HG02678 (cell line): ENCODE results near the gene F2R.

ENCODE experiments used
- ATAC-seq: cut with Tn5 transposase; IDR thresholded peaks from one replicate; pipeline ENCODE4 v1.9.1; 2021; ENCODE audit warnings: mild to moderate bottlenecking, moderate library complexity; ENCODE audit not compliant: unreplicated experiment

The F2R gene

GRCh38 chr5:76690037-76690679 lies 25.8 kb upstream of the F2R start:
- no peak for ATAC-seq

GRCh38 chr5:76690704-76691466 lies 25.0 kb upstream of the F2R start:
- ATAC-seq, result no peak

DNA sequence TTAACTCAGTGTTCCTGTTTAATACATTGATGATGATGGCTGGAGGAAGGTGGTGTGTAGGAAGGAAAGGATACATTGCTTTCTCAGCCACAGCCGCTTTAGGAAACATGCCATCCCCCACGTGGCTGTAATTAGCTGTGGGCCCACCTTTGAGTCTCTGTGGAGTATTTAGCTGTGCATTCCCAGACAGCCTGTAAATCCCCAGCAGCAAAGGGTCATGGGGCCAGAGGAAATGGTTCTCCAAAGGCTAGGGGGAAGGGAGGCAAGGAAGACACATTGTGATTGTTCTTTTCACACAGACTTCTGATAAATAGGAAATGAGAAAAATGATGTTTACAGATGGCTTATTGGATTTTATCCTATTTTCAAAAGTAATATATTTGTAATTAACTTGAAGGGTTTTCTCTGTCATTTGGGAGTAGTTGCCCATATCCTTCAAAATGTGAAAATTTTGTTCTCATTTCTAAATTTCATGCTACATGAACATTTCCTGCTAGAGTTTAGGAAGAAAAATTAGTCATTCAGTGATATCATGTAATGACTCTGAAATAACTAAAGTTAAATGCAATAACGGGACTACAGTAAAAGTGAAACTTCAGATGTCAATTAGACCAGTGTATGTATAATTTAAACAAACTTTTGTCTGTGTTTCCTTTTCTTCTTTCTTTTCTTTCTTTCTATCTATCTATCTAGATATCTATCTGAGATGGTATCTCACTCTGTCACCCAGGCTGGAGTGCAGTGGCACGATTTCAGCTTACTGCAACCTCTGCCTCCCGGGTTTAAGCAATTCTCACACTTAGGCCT lies 24.3 kb upstream of the F2R start:
- no peak for ATAC-seq

DNA sequence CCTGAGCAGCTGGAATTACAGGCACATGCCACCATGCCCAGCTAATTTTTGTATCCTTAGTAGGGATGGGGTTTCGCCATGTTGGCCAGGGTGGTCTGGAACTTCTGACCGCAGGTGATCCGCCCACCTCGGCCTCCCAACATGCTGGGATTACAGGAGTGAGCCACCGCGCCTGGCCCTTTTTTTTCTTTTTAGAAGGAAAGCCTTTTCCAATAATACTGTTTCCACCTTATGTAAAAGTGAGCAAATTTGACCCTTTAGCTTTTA lies 23.7 kb upstream of the F2R start:
- ATAC-seq, result no peak

DNA sequence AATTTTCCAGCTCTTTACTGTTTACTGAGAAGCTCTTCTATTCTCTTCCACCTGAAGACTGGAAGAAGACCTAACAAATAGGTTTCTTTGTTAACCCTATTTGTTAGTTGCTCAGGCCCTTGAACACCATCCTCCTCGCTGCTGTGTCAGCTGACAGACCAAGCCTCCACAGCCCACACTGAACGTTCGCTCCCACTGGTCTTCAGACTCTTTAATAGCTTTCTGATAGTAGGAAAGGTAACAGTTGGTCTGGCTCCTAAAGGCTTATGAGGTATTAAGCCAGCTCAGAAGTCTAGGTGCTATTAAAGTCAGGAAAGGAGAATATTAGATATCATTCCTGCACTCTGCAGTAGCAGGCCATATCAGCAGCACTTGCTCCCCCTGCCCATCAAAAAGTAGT lies 23.3 kb upstream of the F2R start:
- no peak for ATAC-seq

DNA sequence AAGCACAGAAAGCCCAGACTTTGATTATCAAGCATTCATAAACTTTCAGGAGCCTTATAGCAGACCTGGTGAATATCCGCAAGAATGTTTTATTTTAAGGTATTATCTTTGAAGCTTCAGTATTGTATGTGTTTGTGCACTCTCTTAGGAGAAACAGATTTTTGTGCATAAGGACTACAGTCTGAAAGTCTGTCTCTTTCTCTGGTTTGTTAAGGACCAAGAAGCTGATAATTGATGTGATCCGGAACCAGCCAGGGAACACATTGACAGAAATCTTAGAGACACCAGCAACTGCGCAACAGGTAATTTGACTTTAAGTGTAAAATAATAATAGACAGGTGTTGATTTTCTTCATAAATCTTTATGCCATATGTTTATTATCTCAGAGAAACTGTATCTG lies 22.8 kb upstream of the F2R start:
- ATAC-seq, result no peak

DNA sequence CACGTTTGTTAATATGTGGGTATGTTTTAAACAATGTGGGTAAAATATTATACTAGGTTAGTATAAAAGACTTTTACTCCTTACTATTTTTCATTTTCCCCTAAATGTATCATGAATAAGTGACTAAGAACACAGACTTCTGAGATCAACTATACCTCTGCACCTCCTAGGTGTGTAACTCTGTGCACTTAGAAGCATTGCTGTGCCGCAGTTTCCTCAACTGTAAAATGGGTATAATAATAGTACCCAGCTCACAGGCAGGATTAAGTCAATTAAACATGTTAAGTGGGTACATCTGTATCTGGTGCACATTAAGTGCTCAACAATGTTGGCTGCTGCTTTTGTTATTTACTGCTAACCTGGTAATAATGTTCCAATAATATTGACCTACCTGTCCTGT lies 21.6 kb upstream of the F2R start:
- ATAC-seq, result no peak

DNA sequence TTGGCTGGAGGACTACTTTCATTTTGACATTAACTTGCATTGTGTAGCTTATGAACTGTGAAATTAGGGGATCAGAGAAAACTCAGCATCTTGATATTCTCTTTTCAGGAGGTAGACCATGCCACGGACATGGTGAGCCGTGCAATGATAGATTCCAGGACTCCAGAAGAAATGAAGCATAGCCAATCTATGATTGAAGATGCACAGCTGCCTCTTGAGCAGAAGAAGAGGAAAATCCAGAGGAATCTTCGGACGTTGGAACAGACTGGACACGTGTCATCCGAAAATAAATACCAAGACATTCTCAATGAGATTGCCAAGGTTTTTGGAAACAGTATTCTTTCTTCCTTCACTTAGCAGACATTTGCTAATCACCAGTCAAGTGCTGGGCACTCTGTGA lies 20.6 kb upstream of the F2R start:
- ATAC-seq, result no peak

- no peak for ATAC-seq
Observed at GRCh38 chr5:76696251-76696650, 19.7 kb upstream of the F2R start.

DNA sequence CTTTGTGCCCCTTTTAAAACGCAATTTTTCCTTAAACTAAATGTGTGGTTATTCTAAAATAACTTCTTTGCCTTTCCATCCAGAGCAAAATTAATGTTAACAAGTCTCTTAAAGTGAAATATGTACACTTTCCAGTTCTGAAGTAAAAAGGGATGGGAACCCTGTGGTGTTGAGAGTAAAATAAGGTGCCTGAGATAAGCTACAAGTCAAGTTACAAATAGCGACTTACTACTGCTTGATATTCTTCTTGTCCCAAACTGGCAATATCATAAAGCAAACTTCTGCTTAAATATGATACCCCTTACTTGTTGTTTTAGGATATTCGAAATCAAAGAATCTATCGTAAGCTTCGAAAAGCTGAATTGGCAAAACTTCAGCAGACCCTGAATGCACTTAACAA lies 18.3 kb upstream of the F2R start:
- ATAC-seq, result no peak

DNA sequence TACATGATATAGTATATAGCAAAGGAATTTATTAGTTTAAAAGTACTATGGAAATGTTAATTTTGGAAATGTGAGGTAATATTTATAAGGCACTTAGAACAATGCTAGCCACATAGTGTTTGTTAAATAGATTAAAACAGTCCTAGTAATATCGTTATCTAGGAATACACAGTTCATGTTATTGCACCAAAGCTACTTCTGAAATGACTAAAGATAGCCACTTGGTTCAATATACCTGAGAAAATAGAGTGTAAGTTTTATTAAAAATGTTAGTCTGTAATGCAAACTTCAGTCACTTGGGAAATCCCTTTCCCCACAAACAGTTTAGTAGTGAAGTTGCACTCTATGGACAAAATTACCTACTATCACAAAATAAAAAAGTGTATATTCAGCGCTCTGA lies 15.4 kb upstream of the F2R start:
- ATAC-seq, result no peak

DNA sequence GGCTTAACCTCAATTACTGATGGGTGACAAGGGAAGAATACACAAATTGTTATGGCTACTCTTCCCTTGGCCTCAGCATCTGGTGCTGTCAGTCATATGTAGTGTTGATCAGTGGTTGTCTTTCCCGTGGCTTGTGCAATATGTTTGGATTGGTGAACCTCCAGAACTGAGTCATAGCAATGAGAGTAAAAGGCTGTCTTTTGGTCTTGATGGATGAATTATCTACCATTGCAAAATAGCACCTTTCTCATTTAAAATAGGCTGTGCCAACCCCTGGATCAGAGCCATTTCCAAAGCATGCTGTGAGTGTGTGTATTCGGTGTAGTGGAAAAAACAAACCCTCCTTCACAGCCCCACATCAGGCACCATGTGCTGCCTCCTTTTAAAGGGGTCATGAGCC lies 14.6 kb upstream of the F2R start:
- no peak for ATAC-seq

DNA sequence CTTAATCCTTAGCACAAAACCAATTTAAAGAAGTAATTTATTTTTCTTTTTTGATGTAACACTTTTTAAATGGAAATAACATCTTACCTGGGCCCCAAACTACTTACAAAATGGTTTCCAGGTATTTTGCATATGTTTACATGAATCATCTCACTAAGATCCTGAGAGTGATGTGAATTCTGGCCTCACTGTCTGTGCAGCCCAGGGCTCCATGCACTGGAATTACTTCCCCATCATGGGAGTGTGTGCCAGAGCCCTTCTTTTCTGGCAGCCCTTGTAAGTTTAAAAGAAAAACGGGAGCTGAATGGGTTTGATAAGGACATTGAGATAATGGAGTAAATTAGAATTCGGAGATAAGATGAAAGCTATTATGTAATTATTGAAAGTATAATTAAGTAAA lies 12.2 kb upstream of the F2R start:
- no peak for ATAC-seq

GRCh38 chr5:76704131-76704663 lies 11.7 kb upstream of the F2R start:
- no peak for ATAC-seq

DNA sequence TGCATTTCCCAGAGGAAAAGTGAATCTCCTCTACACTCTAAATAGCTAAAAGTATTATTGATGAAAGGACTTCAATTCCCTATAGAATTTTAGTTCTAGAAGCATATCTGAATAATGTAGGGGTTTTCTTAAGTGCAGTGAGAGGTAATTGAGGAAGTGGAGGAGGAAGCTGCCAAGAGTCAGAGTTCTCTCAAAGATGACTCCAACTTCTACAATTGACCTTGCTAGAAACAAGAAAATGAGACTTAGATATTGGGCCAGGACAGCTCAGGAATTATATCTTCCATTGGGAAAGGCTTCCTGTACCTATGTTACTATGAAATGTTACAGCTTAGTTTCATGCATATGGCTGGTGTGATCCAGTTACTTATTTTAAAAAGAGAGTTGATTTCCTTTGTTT lies 10.4 kb upstream of the F2R start:
- no peak for ATAC-seq

DNA sequence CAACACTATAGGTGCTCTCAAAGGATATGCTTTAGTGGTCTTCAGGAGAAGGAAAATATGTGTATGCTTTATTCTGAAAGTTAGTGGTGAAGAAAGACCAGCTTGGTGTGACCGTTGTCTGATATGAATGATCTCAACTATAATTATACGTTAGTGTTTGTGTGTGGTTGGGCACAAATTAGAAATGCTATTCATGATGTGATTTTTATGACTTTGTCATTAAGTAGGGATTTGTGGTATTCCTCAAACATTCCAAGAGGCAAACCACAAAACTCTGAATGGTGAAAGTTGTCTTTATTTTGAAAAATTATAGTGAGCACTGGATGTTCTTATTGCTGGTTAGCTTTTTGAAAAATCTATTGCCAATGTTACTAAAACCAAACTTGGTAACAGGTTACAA lies 6.2 kb upstream of the F2R start:
- ATAC-seq, result no peak

GRCh38 chr5:76710991-76711390 lies 4.9 kb upstream of the F2R start:
- ATAC-seq, result peak; percentile 52

- ATAC-seq, result peak; percentile 7
Observed at GRCh38 chr5:76714751-76715485, 1.0 kb upstream of the F2R start.

GRCh38 chr5:76715486-76715735 lies 515 bp upstream of the F2R start:
- peak; percentile 5 for ATAC-seq

GRCh38 chr5:76716456-76717157 lies 681 bp downstream of the F2R start:
- ATAC-seq, result no peak
